T-helper 1 cell (primary cell): ENCODE data around the gene TRPV3.
"Not testable (repeated sequence)": the region's sequence is repeated elsewhere in the genome, so short reads cannot be mapped to it uniquely, and the experiment has no call there.

Experiments used
- DNase-seq, 5 donors: peaks; one replicate each; pipeline ENCODE4 v3.0.0-alpha.2; 2012 to 2020
- total RNA-seq, 4 donors: gene quantifications; one replicate each; lab custom pipeline; 2026; lab: John Stamatoyannopoulos, UW

Gene TRPV3
- total RNA-seq = 0 to 1.1 (median 0.72) reads per million in 4 donors

DNA sequence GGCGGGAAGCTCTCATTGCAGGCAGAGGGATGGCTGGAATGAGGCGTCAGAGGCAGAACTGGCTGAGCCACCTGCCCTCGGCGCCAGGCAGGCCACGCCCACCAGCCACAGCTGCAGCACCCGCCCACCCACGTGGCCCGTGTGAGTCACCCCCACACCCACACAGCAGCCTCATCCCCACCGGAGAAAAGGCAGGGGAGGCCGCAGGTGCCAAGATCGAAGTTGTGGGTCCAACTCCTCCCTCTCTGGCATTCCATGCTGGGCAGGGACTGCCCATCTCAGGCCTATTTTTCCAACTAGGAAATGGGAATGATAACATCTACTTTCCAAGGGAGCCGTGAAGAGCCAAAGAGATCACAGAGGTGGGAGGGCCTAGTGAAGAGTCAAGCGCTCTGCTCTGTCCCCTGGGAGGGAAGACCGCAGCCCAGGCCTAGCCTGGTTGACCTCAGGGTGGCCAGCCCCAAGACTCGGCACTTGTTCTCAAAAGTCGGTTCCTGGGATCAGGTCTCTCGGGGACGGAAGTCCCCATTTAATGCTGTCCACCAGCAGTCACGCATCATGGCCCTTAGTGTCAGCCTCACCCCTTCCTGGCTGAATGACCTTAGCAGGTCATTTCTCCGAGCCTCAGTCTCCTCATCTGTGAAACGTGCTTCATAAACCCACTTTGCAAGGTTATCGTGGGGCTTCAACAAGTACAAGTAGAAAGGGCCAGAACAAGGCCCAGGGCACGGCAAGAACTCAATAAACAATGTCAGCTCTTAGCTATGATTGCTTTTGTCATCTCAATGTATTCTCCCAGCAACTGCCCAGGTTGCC is at the start of gene TRPV3:
Gene TRPV3 (minus strand): TSS at position 45 of the 816 bp plus-strand sequence. CDS start 2,962 bp downstream, outside the sequence.
- peak in 4 of 5 donors; percentile 30 to 45 (median 38) for DNase-seq

DNA sequence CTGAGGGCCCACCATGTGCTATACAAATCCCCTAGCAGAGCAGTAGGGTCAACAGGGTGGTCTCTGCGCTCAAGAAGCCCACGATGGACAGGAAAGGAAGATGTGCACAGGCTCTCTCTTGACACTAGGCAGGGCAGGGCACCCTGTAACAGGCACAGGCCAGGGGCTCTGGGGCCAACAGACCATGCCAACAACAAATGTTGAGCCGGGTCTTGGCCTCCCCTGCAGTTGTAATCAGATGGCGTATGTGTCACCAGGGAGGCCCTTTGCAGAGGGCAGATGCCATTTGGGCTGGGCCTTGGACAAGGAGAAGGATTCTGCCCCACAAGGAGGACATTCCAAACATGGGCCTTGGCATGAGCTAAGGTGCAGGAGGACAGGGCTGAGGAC is 46.3 kb upstream of the TRPV3 start:
- DNase-seq = no peak

DNA sequence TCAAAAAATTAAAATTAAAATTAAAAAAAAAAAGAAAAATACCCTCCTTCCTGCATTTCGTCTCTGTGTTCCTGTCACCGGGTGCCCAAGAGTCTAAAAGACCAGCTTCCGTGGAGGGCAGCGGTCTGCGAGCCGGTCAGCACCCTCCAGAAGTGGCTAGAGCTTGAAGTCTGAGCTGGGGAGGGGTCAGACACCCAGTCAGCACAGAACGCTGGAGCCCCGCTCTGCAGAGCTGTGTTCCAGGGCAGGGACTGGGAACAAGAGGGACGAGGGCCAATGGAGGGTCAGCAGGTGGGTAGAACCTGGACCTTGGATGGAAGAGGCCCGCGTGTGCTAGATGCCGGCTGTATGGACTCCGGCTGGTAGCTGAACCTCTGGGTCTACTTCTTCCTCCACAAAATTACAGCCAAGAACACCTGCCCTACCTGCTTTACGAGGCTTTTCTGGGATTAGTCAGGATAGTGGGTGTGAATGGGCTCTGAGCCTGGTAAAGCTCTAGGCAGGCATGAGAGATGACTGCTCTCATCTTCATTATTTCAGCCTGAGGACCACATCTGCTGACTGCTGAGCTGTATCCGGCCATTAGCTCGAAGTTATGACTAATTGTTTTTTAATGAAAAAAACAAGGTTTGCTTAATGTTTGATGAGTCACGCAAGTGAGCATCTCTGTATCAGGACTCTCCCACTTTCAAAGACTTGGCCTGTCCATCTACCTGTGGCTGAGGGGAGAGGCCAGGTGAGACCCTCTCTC is 45.7 kb upstream of the TRPV3 start:
- no peak for DNase-seq

DNA sequence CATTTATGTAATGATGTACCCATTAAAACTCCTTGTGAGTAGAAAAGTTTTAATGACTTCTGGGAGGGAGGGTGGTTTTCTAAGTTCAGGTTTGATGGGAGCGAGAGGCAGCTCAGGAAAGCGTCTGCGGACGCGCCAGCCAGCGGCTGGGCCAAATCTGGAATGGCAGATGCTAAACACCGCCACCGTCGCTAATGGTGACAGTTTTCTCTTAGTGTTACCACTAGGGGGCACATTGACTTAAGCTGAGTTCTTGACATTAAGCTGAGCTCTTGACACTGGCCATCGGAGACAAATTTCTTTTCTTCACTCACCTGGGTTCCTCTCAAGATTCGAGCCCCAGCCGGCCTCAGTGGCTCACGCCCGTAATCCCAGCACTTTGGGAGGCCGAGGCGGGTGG is 44.9 kb upstream of the TRPV3 start:
- DNase-seq = peak in 2 of 5 donors; percentile 5 to 36

DNA sequence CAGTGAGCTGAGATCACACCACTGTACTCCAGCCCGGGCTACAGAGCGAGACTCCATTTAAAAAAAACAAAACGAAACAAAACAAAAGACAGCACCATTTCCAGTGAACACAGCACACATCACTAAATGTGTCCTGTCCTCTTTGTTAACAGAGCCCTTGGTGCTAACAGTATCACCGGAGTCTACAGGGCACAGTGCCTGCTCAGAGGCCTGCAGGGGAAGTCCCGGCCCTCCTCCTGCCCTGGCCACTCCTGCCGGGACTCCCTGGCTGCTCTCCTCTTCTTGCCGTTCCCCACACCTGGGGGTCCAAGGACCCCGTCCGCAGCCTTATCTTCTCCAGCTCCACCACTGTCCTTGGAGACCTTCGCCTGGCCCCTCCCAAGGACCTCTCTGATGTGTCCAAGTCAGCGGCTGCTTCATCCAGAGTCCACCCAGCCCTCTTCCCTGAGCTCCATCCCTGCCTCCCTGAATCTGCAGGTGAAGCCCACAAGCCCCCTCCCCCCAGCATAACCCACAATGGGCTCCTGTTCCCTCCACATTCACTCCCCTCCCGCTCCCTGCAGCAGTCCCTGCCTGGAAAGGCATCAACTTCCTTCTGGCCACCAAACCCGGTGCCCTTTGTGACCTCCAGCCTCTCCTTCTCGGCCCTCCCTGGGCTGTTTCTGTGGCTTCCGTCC is 43.1 kb upstream of the TRPV3 start:
- DNase-seq = no peak

DNA sequence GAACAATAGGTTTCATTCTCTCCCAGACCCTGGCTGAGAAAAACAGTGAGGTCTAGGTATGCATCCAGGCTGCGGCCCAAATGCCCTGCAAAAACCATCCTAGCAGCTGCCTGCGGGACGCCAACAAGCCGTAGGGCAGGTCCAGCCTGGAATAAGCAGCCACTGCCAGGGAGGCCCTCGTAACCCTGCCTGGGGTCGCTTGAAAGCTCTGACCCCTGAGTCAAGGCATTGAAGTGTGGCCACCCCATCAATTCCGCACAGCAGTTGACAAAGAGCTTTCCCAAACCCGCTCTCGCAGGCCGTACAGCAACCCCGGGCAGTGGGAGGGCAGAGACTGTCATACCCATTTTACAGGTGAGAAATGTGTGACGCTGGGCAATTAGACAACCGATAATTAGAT is 40.5 kb upstream of the TRPV3 start:
- no peak for DNase-seq

DNA sequence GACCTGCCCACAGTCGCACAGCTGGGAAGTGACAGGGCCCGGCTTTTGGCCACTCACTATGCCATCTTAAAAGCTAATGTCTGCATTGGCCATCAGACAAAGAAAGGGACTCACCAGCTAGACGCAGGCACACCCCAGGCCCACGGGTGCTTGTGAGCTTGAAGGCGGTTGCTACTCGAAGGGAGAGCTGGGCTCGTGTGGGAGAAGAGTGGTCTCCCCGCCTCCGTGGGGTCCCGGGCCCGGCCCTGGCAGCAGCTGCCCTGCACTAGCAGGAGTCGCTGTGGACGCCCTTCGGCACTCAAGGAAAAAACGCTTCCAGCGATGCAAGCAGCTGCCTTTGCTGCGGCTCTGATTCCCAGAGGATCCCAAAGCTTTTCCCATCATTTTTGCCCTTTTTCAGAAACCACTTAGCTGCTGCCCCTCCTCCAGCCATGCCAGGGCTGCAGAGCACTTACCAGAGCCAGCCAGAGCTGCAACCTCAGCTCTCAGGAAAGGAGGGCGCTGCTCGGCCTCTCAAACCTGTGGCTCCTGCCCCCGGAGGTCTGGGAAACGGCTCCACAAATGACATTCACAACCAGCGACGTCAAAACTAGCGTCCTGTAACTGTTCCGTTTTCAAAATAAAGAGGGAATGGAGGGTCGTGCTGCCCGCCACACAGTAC is 39.3 kb upstream of the TRPV3 start:
- no peak for DNase-seq

- DNase-seq = no peak
Observed at GRCh38 chr17:3594976-3595375, 37.4 kb upstream of the TRPV3 start.

- no peak for DNase-seq
Observed at GRCh38 chr17:3594051-3594800, 36.6 kb upstream of the TRPV3 start.

- DNase-seq = no peak
Observed at GRCh38 chr17:3593384-3593783, 35.8 kb upstream of the TRPV3 start.

- DNase-seq = no peak
Observed at GRCh38 chr17:3592216-3592860, 34.7 kb upstream of the TRPV3 start.

DNA sequence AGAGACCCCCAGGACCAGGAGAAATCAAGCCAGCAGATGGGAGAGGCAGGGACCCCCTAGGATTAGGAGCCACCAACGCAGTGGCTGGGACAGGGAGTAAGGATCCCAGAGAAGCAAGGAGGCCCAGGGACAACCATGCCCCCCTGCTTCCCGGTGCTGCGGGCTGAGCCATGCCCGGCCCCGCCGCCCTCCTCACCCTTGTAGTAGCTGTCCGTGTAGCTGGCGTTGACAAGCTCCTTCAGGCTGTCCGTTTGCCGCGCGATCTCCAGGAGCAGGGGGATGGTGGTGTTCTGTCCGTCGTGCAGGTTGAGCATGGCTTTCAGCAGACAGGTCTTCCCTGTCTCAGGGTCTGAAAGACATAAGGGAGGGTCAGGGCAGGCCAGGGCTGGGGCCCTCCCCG is 33.2 kb upstream of the TRPV3 start:
- DNase-seq = no peak

DNA sequence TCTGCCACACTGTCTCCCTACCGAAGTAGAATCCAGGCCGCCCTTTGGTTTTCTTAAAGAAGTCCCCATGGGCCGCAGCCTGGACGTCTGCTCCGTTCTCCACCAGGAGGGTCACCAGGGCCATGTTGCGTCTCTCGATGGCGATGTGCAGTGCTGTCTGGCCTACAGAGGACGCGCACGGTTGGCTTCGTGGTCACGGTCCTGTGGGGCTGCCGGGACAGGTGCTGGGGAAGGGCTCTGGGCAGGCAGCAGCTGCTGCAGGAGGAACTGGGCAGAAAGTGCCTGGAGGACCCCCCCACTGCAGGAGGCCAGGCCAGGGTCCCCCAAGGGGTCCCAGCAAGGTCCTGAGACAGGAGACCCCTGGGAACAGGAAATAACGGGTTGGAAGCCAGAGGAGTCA is 32.6 kb upstream of the TRPV3 start:
- DNase-seq = no peak

GRCh38 chr17:3589784-3590183 is 32.2 kb upstream of the TRPV3 start:
- no peak for DNase-seq

DNA sequence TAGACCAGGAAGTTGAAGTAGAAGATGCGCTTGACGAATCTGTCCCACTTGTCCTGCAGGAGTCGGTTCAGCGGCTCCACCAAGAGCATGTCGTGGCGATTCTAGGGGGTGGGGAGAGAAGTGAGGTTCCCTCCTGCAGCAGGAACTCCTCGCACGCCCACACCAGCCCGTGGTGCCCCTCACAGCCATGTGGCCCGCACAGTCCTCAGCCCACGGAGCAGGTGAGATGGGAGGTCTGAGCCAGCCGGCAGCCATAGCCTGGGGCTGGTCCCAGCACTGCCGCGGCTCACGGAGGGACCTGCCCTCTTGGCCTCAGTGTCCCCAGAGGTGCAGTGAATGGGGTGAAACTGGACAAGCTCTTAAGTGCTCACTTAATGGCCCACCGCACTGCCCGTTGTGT is 28.2 kb upstream of the TRPV3 start:
- no peak for DNase-seq

DNA sequence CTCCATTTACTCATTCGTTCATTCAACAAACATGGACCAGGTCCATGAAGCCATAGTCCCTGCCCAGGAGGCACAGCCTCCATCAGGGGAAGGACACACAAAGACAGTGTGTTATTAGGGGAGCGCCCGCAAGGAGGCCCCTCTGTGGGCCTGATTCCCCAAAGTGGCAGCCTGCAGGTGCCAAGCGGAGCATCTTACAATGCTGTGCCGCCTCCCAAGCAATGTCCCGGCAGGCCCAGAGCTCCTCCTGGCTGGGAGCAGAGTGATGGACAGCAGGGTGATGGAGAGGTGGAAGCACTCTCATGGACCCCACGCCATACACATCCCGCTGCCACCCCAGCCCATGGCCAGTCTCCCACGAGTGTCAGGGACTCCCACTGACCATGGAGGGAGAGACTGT is 25.8 kb upstream of the TRPV3 start:
- no peak for DNase-seq

GRCh38 chr17:3582915-3583314 is 25.3 kb upstream of the TRPV3 start:
- DNase-seq = no peak

- not testable (repeated sequence) for DNase-seq
Observed at GRCh38 chr17:3578667-3579066, 21.1 kb upstream of the TRPV3 start.

DNA sequence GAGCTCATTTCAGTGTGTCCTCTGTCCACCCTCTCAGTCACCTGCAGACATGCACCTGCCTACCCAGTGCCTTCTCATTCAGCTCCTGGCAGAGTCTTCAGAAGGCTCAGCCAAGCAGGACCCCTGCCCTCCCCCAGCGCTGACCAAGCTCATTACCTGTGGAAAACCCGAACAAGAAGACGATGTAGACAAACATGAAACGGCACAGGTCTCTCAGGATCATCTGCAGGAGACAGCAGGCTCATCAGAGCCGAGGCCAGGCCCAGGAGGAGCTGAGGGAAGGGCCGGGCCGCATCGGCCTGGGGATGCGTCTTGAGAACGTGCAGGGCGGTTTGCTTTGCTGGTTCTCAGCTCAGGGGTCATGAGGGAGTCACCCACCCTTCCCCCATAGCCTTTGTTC is 19.4 kb upstream of the TRPV3 start:
- no peak for DNase-seq

DNA sequence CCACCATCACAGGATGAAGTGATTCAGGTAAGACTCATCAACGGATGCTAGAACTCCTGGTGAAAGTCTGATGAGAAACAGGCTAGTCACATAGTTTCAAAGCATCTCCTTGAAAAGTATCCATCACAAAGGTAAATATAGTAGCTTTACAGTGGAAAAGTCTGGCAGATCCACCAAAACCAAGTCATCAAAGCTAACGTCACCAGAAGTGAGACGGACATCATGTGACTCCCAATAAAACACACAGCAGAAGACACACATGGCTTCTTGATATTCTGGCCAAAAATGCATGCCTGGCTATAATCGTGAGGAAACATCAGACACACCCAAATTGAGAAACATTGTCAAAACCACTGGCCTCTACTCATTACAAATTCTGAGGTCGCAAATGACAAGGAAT is 17.9 kb upstream of the TRPV3 start:
- DNase-seq = no peak

DNA sequence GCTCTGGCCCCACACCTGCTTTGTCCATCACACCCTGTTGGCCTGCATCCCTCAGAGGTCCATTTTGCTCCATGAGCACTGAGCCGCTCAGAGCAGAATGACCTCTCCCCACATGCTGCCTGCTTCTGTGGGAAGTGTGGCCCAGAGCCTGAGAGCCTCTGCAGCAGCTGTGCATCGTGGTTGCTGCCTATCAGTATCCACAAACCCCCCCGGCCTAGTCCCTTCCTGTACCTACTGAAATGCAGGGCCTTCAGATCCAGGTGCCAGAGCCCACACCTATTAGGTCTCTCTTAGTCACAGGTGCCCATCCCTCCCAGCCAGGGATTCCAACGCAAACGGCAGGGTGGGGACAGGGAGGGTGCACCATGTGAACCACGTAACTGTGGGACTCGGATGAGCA is 16.6 kb upstream of the TRPV3 start:
- no peak for DNase-seq
